Activated gamma-delta T cell (primary cell): ENCODE results near the gene ERBIN.
"Not testable (repeated sequence)": the region's sequence is repeated elsewhere in the genome, so short reads cannot be mapped to it uniquely, and the experiment has no call there.

ENCODE experiments used
- DNase-seq: peaks from one replicate; lab custom pipeline; 2025; lab: John Stamatoyannopoulos, UW

Gene ERBIN

GRCh38 chr5:65915661-65916060 is 10.7 kb upstream of the ERBIN start:
- not testable (repeated sequence) for DNase-seq

- DNase-seq: no peak
These were observed 10.3 kb upstream of the ERBIN start for GRCh38 chr5:65916066-65916465.

DNA sequence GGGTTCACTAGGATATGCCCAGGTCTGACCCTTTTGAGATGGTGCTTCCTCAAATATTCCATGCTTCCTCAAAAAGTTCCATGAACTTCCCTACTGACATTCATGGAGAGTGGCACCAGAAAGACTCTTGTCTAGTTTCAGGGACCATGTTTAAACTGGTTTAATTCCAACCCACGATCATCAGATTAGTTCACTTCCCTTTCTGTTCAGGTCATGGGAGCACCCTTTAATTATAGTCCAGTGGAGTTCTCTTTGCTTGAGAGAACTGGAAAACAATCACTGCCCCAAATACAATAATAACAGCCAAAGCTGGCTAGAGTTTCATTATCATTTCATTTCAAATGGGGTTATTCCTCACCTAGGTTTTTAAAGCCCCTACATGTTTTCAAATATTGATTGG is 9.7 kb upstream of the ERBIN start:
- no peak for DNase-seq

DNA sequence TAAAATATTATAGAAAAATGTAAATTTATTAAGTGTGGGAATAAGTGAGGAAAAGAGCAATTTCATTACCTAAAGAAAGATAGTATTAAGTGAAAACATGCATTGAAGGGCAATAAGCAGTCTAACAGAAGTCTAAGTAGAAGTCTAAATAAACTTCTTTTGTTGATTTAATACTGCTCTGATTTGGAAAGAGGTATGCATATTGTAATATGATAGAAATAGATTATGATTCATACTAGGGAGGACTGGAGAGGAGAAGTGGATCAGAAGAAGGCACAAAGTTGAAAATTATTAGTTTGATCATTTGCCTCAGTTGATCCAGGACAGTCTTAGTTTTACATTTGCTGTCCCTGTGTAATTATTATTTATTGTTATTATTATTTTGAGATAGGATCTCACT is 6.6 kb upstream of the ERBIN start:
- DNase-seq: no peak

GRCh38 chr5:65923339-65923738 is 3.0 kb upstream of the ERBIN start:
- DNase-seq: no peak

GRCh38 chr5:65924366-65925043 is 1.9 kb upstream of the ERBIN start:
- DNase-seq: no peak

GRCh38 chr5:65925044-65925600 is 1.3 kb upstream of the ERBIN start:
- DNase-seq: peak; percentile 66

GRCh38 chr5:65925601-65926275 is 637 bp upstream of the ERBIN start:
- DNase-seq: peak; percentile 72

DNA sequence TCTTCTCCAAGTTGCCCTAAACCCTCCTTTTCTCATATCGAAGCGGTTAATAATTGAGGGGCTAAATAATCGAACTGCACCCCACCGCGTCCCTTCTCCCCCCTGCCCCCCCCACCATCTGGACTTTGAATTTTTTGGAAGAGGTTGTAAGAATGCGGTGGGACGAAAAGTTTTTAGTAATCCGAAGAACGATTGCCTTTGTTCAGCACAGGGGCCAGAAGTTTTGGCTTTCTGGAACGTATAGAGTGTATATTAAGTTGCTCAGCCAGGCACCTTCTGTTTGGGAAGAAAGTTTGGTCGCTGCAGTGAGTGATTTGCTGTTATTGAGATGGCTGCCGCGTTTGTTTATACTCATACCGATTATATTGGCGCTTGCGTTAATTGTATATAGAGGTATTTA is 518 bp downstream of the ERBIN start:
- no peak for DNase-seq

GRCh38 chr5:65927503-65928321 is 1.3 kb downstream of the ERBIN start:
- DNase-seq: no peak

GRCh38 chr5:65928322-65928752 is 2.0 kb downstream of the ERBIN start:
- no peak for DNase-seq

GRCh38 chr5:65928860-65929259 is 2.5 kb downstream of the ERBIN start:
- no peak for DNase-seq

DNA sequence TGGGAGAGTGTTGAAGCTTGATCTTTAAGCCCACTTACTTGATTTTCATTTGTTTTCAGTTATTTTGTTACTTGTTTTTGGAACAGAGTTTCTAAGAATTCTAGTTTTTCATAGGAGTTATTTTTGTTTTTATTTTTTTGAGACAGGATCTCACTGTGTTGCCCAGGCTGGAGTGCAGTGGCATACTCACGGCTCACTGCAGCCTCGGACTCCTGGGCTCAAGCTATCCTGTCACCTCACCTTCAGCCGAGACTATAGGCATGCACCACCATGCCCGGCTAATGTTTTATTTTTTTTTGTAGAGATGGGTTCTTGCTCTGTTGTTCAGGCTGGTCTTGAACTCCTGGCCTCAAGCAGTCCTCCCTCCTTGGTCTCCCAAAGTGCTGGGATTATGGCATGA is 6.3 kb downstream of the ERBIN start:
- DNase-seq: no peak

DNA sequence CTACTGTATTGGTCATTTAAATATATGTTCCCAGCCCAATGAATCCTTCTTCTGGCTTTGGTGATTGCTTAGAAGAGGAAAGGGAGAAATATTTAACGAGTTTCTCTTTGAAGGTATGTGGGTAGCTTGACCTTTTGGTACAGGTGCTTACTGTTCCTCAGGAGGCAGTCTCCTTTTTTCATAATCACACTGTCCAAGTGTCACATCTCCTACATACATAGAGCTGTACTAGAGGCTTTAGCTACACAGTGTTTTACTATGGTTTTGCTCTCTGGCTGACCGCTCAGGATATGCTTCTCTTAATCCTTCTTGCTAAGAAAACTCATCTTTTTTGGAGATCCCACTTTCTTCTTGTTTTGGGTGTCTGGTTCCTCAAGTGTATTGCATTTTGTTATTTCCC is 6.9 kb downstream of the ERBIN start:
- DNase-seq: no peak

DNA sequence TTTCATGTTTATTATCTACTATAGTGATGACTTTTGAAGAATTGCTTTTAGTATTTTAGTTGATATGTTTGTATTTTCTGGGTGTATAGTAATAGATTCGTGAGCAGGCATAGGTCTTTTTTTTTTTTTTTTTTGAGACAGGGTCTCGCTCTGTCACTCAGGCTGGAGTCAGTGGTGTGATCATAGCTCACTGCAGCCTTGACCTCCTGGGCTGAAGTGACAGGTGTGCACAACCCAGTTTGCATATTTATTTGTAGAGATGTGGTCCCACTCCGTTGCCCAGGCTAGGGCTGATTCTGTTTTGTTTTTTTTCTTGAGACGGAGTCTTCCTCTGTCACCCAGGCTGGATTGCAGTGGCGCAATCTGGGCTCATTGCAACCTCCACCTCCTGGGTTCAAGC is 11.9 kb downstream of the ERBIN start:
- DNase-seq: no peak

GRCh38 chr5:65943771-65944170 is 17.4 kb downstream of the ERBIN start:
- DNase-seq: no peak

DNA sequence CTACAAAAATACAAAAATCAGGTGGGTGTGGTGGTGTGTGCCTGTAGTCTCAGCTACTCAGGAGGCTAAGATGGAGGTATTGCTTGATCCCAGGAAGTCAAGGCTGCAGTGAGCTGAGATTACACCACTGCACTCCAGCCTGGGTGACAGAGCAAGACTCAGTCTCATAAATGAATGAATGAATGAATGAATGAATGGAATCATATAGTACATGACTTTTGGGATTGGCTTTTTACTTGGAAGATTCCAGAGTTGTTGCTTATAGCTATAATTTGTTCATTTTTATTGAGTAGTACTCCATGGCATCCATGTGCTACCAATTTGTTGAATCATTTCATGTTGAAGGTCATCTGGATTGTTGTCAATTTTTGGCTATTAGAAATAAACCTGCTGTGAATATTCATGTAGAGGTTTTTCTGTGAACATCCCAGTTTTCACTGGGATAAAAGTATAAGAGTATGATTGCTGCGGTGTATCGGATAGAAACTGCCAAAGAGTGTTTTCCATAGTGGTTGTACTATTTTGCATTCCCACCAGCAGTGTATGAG is 19.9 kb downstream of the ERBIN start:
- DNase-seq: no peak

DNA sequence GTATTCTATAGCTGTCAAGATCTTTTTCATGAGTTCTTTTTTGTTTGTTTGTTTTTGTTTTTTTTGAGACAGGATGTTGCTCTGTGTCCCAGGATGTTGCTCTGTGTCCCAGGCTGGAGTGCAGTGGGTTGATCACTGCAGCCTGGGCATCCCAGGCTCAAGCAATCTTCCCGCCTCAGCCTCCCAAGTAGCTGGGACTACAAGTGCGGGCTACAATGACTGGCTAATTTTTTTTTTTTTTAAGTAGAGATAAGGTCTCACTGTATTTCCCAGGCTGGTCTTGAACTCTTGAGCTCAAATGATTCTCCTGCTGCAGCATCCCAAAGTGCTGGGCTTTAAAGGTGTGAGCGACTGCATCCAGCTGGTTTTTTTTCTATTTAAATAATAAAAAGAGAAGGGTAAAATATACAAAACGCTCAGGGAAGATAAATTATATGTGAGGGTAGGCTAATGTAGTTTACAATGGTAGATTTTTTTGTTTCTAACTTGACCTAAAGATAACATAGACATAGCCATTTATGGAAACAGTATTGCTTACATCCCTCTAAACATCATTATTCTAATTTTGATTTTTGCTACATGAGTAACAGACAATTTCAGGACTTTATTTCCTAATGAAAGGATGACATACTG is 21.9 kb downstream of the ERBIN start:
- no peak for DNase-seq

- no peak for DNase-seq
These were observed 25.0 kb downstream of the ERBIN start for GRCh38 chr5:65951330-65951729.

DNA sequence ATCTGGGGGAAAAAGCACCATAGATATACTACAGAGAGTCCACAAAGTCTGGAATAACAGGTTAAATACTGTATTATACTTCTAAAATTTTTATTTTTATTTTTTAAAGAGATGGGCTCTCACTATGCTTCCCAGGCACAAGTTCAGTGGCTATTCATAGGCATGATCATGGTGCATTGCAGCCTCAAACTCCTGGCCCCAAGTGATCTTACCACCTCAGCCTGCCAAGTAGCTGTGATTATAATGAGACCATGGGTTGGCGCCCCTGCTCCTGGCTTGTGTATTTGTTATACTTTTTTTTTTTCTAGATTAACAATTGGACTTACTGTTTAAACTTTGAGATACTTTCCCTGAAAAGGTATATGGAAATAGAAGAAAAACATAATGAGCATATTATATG is 25.9 kb downstream of the ERBIN start:
- no peak for DNase-seq

- no peak for DNase-seq
These were observed 27.8 kb downstream of the ERBIN start for GRCh38 chr5:65954200-65954599.

GRCh38 chr5:65955746-65956145 is 29.4 kb downstream of the ERBIN start:
- DNase-seq: no peak
